GM23248 (cell line): ENCODE data around the gene TSPAN9.

Experiments
- EZH2 ChIP-seq: fragments of 200-600 bp; sonication (generic); IDR thresholded peaks from 2 replicates; pipeline ENCODE4 v1.6.1; 2018; ENCODE audit warnings: antibody characterized with exemption, mild to moderate bottlenecking; ENCODE audit not compliant: insufficient read depth, poor library complexity, severe bottlenecking
- EZH2phosphoT487 ChIP-seq: fragments of 200-600 bp; sonication (generic); IDR thresholded peaks from 2 replicates; pipeline ENCODE4 v1.6.1; 2018; ENCODE audit warnings: antibody characterized with exemption, moderate library complexity, mild to moderate bottlenecking, low read depth; ENCODE audit not compliant: insufficient read depth

- TF ChIP-seq EZH2 (no peak), EZH2phosphoT487 (no peak)
These were observed 78.7 kb downstream of the TSPAN9 start for GRCh38 chr12:3155702-3156370.
